Limb (tissue), 2 donors: ENCODE measurements around the gene MAN1A1.
A peak's percentile ranks its signal among the peaks of the same experiment; 100 is the strongest.

Experiments used
- DNase-seq, 2 donors: peaks; one replicate each; pipeline ENCODE4 v3.0.0-alpha.2; 2016; ENCODE audit errors: extremely low spot score in 2 of 2

MAN1A1 gene

GRCh38 chr6:119237177-119237715, 112.3 kb downstream of the MAN1A1 start:
- DNase-seq, result no peak

- no peak for DNase-seq
Observed at GRCh38 chr6:119234941-119235340, 114.6 kb downstream of the MAN1A1 start.

- no peak for DNase-seq
Observed at GRCh38 chr6:119234457-119234856, 115.1 kb downstream of the MAN1A1 start.

GRCh38 chr6:119233312-119233984, 116.1 kb downstream of the MAN1A1 start:
- DNase-seq, result no peak

GRCh38 chr6:119231394-119231793, 118.2 kb downstream of the MAN1A1 start:
- no peak for DNase-seq

- DNase-seq, result no peak
Observed at GRCh38 chr6:119230160-119230559, 119.4 kb downstream of the MAN1A1 start.

GRCh38 chr6:119227377-119227776, 122.2 kb downstream of the MAN1A1 start:
- DNase-seq, result no peak

- no peak for DNase-seq
Observed at GRCh38 chr6:119226089-119226488, 123.5 kb downstream of the MAN1A1 start.

- DNase-seq, result no peak
Observed at GRCh38 chr6:119224095-119224701, 125.4 kb downstream of the MAN1A1 start.

GRCh38 chr6:119220452-119220851, 129.1 kb downstream of the MAN1A1 start:
- no peak for DNase-seq

- DNase-seq, result no peak
Observed at GRCh38 chr6:119218548-119218947, 131.0 kb downstream of the MAN1A1 start.

- DNase-seq, result no peak
Observed at GRCh38 chr6:119215885-119216590, 133.5 kb downstream of the MAN1A1 start.

GRCh38 chr6:119215309-119215708, 134.3 kb downstream of the MAN1A1 start:
- no peak for DNase-seq

GRCh38 chr6:119210596-119210995, 139.0 kb downstream of the MAN1A1 start:
- no peak for DNase-seq

GRCh38 chr6:119209452-119210205, 139.9 kb downstream of the MAN1A1 start:
- no peak for DNase-seq

- peak in 1 of 2 donors; percentile 29 for DNase-seq
Observed at GRCh38 chr6:119207971-119208725, 141.4 kb downstream of the MAN1A1 start.

- no peak for DNase-seq
Observed at GRCh38 chr6:119207327-119207726, 142.2 kb downstream of the MAN1A1 start.

- DNase-seq, result no peak
Observed at GRCh38 chr6:119205911-119206618, 143.5 kb downstream of the MAN1A1 start.

- DNase-seq, result no peak
Observed at GRCh38 chr6:119204719-119205118, 144.8 kb downstream of the MAN1A1 start.

- DNase-seq, result no peak
Observed at GRCh38 chr6:119201480-119201879, 148.1 kb downstream of the MAN1A1 start.
